Naive thymus-derived CD8-positive, alpha-beta T cell (primary cell): ENCODE results near the gene CCDC134. TPM values are rescaled to one million over a fixed set of nuclear protein-coding genes. Genes with fewer than 3 reads are reported as not detected.

ENCODE experiments used
- ATAC-seq, 2 donors: fragments of 150-1000 bp; cut with Tn5 transposase in 1 of 2; sonication (Bioruptor Pico), chemical (Tn5 transposase) in 1 of 2; 1 replicate in 1 of 2; 2 replicates in 1 of 2; pipeline ENCODE4 v1.10.0; 2021; ENCODE audit warnings: mild to moderate bottlenecking in 2 of 2, moderate library complexity in 2 of 2
- POLR2A ChIA-PET: fragments of 350-600 bp; sonication (Branson Sonifier 250); formaldehyde crosslinking; loops from one replicate; lab custom pipeline; 2021; ENCODE audit warnings: antibody characterized with exemption; lab: Charles Lee
- DNase-seq, 10 donors: peaks; one replicate each; pipeline versions ENCODE4 v3.0.0 to v3.0.0-alpha.2; 2020 to 2022
- H3K27ac Mint-ChIP-seq, 10 donors: one replicate each; pipeline ENCODE4 v1.8.0; 2020 to 2022; ENCODE audit warnings: mild to moderate bottlenecking in 10 of 10, mixed read lengths in 10 of 10, moderate library complexity in 4 of 10, inconsistent platforms in 1 of 10
- H3K27me3 Mint-ChIP-seq, 5 donors: one replicate each; pipeline ENCODE4 v1.8.0; 2021 to 2022; ENCODE audit warnings: mixed read lengths in 5 of 5
- H3K36me3 Mint-ChIP-seq, 3 donors: one replicate each; pipeline ENCODE4 v1.8.0; 2020 to 2022; ENCODE audit warnings: mixed read lengths in 3 of 3, mild to moderate bottlenecking in 2 of 3, inconsistent platforms in 1 of 3
- H3K4me1 Mint-ChIP-seq, 4 donors: one replicate each; pipeline ENCODE4 v1.8.0; 2021 to 2022; ENCODE audit warnings: mixed read lengths in 4 of 4
- H3K4me3 Mint-ChIP-seq, 10 donors: one replicate each; pipeline ENCODE4 v1.8.0; 2020 to 2022; ENCODE audit warnings: mild to moderate bottlenecking in 10 of 10, mixed read lengths in 10 of 10, moderate library complexity in 6 of 10, inconsistent platforms in 1 of 10
- H3K9me3 Mint-ChIP-seq, 9 donors: one replicate each; pipeline ENCODE4 v1.8.0; 2020 to 2022; ENCODE audit warnings: mixed read lengths in 9 of 9, mild to moderate bottlenecking in 3 of 9, inconsistent platforms in 1 of 9, moderate library complexity in 1 of 9
- polyA plus RNA-seq, 3 donors: library from polyadenylated mRNA; unstranded; fragments of 300-500 nt; fragmentation: Illumina TruSeq; gene quantifications; one replicate each; pipeline ENCODE4 v1.2.3, GENCODE V29; 2021
- total RNA-seq, 8 experiments: library from RNA in 2 of 8; stranded (reverse) in 2 of 8; gene quantifications; one replicate each; pipeline ENCODE4 v1.2.3 and lab custom pipeline; 2021 to 2026

The CCDC134 gene
- total and polyA plus RNA-seq, 5 experiments from 2014 or later: 3.5 to 23.1 (median 5.6) TPM

- Mint-ChIP-seq H3K4me1 (peaks cover 1 to 5% (median 4%) of the 10 kb centered on the region in 4 donors), H3K9me3 (no peaks in the 10 kb centered on the region), H3K36me3 (peaks cover 0 to 40% (median 0%) of the 10 kb centered on the region in 3 donors), H3K27me3 (no peaks in the 10 kb centered on the region), H3K27ac (peak overlapping the region in 3 of 10 donors; percentile 22 to 53 (median 45)), H3K4me3 (no peak overlapping the region)
- no peak for DNase-seq
- no peak for ATAC-seq
- POLR2A ChIA-PET: interaction anchor here (0.5 to 0.6 kb wide), 2 partner anchors 123 to 605 kb away, joined by 3 to 5 read pairs; no protein-coding TSS in a partner anchor
Observed at GRCh38 chr22:41816871-41817270, 16.4 kb downstream of the CCDC134 start.

DNA sequence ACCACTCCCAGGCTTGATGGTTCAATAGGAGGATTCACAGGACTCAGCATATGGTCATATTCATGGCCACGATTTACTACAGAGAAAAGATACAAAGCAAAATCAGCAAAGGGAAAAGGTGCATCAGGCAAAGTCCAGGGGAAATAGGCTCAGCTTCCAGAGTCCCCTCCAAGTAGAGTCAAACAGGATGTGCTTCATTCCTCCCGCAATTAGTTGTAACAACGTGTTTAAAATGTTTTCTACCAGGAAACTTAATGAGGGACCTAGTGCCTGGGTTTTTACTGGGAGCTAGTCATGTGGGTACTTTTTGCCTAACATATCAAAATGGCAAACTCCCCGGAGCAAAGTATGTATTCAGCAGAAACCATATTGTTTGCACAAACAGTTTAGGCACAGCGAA is 17.5 kb downstream of the CCDC134 start:
- Mint-ChIP-seq H3K27ac (peak overlapping the region in 1 of 10 donors; percentile 31), H3K36me3 (peaks cover 0 to 40% (median 0%) of the 10 kb centered on the region in 3 donors), H3K4me1 (peaks cover 7 to 16% (median 14%) of the 10 kb centered on the region in 4 donors), H3K27me3 (no peaks in the 10 kb centered on the region), H3K9me3 (no peaks in the 10 kb centered on the region), H3K4me3 (no peak overlapping the region)
- no peak for DNase-seq
- ATAC-seq: no peak
- POLR2A ChIA-PET: interaction anchor here (0.6 kb wide), 1 partner anchor 26 kb away, joined by 3 read pairs; no protein-coding TSS in a partner anchor

GRCh38 chr22:41818596-41818995 is 18.1 kb downstream of the CCDC134 start:
- Mint-ChIP-seq H3K27me3 (no peaks in the 10 kb centered on the region), H3K4me1 (peaks cover 7 to 18% (median 14%) of the 10 kb centered on the region in 4 donors), H3K4me3 (no peak overlapping the region), H3K9me3 (no peaks in the 10 kb centered on the region), H3K36me3 (peaks cover 0 to 39% (median 0%) of the 10 kb centered on the region in 3 donors), H3K27ac (peak overlapping the region in 1 of 10 donors; percentile 81)
- DNase-seq: no peak
- ATAC-seq: no peak
- POLR2A ChIA-PET: interaction anchor here (0.6 kb wide), 2 partner anchors 26 to 403 kb away, joined by 3 read pairs; no protein-coding TSS in a partner anchor

DNA sequence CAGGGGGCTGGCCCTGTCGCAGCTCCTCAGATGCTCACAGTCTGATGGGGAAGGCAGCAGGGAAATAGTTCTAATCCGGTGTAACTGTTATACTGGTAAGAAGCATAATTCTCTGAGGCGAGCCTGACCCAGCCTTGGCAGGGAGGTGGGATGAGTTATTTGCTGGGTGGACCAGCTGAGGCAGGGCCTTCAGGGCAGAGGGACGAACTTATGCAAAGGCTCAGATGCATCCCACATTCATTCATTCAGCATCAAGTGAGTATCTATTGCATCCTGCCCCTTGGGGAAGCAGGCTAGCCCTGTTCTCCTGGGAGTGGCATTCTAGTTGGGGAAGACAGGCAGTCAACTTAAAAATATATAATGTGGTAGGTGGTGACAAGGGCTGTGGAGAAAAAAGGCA is 18.8 kb downstream of the CCDC134 start:
- Mint-ChIP-seq H3K27ac (peak overlapping the region in 2 of 10 donors; percentile 66 to 81), H3K4me3 (no peak overlapping the region), H3K27me3 (no peaks in the 10 kb centered on the region), H3K9me3 (no peaks in the 10 kb centered on the region), H3K36me3 (peaks cover 0 to 38% (median 0%) of the 10 kb centered on the region in 3 donors), H3K4me1 (peaks cover 9 to 18% (median 14%) of the 10 kb centered on the region in 4 donors)
- POLR2A ChIA-PET: interaction anchor here (0.6 kb wide), 2 partner anchors 34 to 404 kb away, joined by 3 read pairs; no protein-coding TSS in a partner anchor
- DNase-seq (no peak), ATAC-seq (no peak)

- no peaks in the 10 kb centered on the region for H3K27me3 Mint-ChIP-seq
- POLR2A ChIA-PET: interaction anchor here (0.6 kb wide), 1 partner anchor 626 kb away, joined by 3 read pairs; no protein-coding TSS in a partner anchor
- no peaks in the 10 kb centered on the region for H3K9me3 Mint-ChIP-seq
- ATAC-seq (no peak), DNase-seq (no peak)
- no peak overlapping the region for H3K4me3 Mint-ChIP-seq
- peak overlapping the region in 7 of 10 donors; percentile 12 to 86 (median 58) for H3K27ac Mint-ChIP-seq
- peaks cover 0 to 35% (median 0%) of the 10 kb centered on the region in 3 donors for H3K36me3 Mint-ChIP-seq
- H3K4me1 Mint-ChIP-seq: peaks cover 7 to 18% (median 14%) of the 10 kb centered on the region in 4 donors
Observed at GRCh38 chr22:41820447-41820846, 20.0 kb downstream of the CCDC134 start.

- POLR2A ChIA-PET: interaction anchor here (1.3 to 2.2 kb wide), 3 partner anchors 11 to 119 kb away, joined by 4 to 9 read pairs (median 9); partner anchors contain the start of genes CCDC134 and SREBF2
- H3K27me3 Mint-ChIP-seq: no peaks in the 10 kb centered on the region
- H3K4me1 Mint-ChIP-seq: peaks cover 9 to 18% (median 14%) of the 10 kb centered on the region in 4 donors
- ATAC-seq: no peak
- H3K27ac Mint-ChIP-seq: peak overlapping the region in 9 of 10 donors; percentile 49 to 90 (median 78)
- H3K4me3 Mint-ChIP-seq: no peak overlapping the region
- H3K36me3 Mint-ChIP-seq: peaks cover 0 to 32% (median 0%) of the 10 kb centered on the region in 3 donors
- H3K9me3 Mint-ChIP-seq: no peaks in the 10 kb centered on the region
- no peak for DNase-seq
Observed at GRCh38 chr22:41821471-41822316, 21.2 kb downstream of the CCDC134 start.

DNA sequence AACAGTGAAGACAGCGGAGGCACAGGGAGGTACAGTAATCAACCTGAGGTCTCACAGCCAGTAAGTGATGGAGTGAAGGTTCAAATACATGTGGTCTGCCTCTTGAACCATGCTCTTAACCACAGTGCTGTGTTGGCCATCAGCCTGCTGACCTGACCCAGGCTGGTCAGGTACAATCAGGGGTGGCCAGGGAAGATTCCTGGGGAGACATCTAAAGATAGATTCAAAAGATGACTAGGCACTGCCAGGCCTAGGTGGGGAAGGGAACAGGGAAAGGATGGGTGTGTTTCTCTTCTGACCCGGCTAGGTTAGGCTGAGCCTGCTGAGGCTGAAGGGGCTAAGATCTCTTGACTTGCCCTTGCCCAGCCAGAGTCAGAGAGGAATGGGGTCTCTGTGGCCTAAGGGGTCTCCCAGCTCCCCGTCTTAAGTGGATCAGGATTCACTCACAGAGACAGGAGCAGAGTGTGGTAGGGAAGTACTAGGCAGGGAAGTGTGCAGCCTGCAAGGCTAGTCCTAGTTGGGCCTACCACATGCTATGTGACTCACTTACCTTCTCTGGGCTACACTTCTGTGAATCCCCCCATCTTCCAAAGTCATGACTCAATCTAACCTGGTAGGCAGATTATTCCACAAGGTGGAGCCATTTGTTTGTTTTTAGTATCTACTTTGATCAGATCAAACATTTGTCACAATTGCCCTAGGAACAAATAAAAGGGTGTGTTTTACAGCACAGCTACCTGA is 22.0 kb downstream of the CCDC134 start:
- POLR2A ChIA-PET: interaction anchor here (1.3 to 2.2 kb wide), 4 partner anchors 10 to 118 kb away, joined by 4 to 11 read pairs (median 9); partner anchors contain the start of genes CCDC134 and SREBF2
- Mint-ChIP-seq H3K9me3 (no peaks in the 10 kb centered on the region), H3K27ac (peak overlapping the region; percentile 67 to 90 (median 80)), H3K36me3 (peaks cover 0 to 26% (median 0%) of the 10 kb centered on the region in 3 donors), H3K4me1 (peaks cover 9 to 18% (median 14%) of the 10 kb centered on the region in 4 donors), H3K4me3 (no peak overlapping the region), H3K27me3 (no peaks in the 10 kb centered on the region)
- DNase-seq (peak in 8 of 10 donors; percentile 17 to 76 (median 60)), ATAC-seq (peak; percentile 93 to 96)

DNA sequence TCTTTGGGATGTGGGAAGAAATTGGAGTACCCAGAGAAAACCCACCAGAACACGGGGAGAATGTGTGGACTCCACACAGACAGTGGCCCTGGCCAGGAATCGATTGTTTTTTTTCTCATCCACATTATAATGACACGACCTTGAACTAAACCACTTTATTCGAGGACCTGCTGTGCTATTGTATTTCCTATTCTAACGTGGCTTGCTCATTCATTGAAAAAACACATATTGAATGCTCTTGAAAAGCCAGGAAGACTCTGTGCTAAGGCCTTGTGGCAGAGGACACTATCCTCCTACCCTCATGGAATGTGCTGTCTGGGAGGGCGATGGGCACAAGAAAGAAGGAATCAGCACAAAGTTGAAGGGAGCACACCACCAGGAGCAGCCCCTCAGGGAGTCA is 23.3 kb downstream of the CCDC134 start:
- peaks cover 0 to 26% (median 0%) of the 10 kb centered on the region in 3 donors for H3K36me3 Mint-ChIP-seq
- H3K27ac Mint-ChIP-seq: peak overlapping the region in 9 of 10 donors; percentile 8 to 86 (median 42)

GRCh38 chr22:41825376-41825775 is 24.9 kb downstream of the CCDC134 start:
- peaks cover 12 to 18% (median 17%) of the 10 kb centered on the region in 4 donors for H3K4me1 Mint-ChIP-seq
- DNase-seq (no peak), ATAC-seq (no peak)
- peak overlapping the region in 7 of 10 donors; percentile 16 to 87 (median 71) for H3K27ac Mint-ChIP-seq
- POLR2A ChIA-PET: interaction anchor here (0.6 to 2.6 kb wide), 3 partner anchors 10 to 115 kb away, joined by 3 to 9 read pairs (median 5); no protein-coding TSS in a partner anchor
- H3K4me3 Mint-ChIP-seq: no peak overlapping the region
- no peaks in the 10 kb centered on the region for H3K9me3 Mint-ChIP-seq
- peaks cover 0 to 19% (median 0%) of the 10 kb centered on the region in 3 donors for H3K36me3 Mint-ChIP-seq
- H3K27me3 Mint-ChIP-seq: no peaks in the 10 kb centered on the region

More for the DNA sequence above, 23.3 kb downstream of the CCDC134 start:
- DNase-seq (no peak), ATAC-seq (no peak)
- H3K4me3 Mint-ChIP-seq: peak overlapping the region in 1 of 10 donors; percentile 15
- no peaks in the 10 kb centered on the region for H3K27me3 Mint-ChIP-seq
- POLR2A ChIA-PET: interaction anchor here (0.6 to 2.0 kb wide), 2 partner anchors 9 to 613 kb away, joined by 8 to 11 read pairs; partner anchors contain the start of gene SREBF2
- H3K4me1 Mint-ChIP-seq: peaks cover 12 to 18% (median 13%) of the 10 kb centered on the region in 4 donors
- H3K9me3 Mint-ChIP-seq: no peaks in the 10 kb centered on the region

DNA sequence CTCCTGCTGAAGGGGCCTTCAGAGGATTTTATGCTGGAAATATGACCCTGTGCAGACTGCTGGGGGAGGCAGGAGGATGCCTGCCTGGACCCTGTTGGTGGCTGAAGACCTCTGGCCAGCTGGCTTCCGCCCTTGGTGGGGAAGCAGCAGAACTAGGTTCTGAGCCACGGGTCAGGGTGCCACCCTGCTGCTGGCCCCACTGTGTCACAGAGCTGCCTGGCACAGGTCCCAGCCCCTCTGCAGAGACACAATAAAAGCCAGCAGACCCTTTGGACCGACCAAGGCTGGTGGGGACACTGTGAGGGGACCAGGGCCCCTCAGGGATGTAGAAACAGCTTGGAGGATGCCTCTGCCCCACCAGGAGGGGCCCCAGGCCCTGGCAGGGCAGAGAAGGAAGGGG is 25.5 kb downstream of the CCDC134 start:
- POLR2A ChIA-PET: interaction anchor here (0.6 to 2.6 kb wide), 3 partner anchors 9 to 115 kb away, joined by 3 to 9 read pairs (median 5); no protein-coding TSS in a partner anchor
- DNase-seq: no peak
- H3K27ac Mint-ChIP-seq: peak overlapping the region in 2 of 10 donors; percentile 19 to 62
- no peaks in the 10 kb centered on the region for H3K9me3 Mint-ChIP-seq
- H3K27me3 Mint-ChIP-seq: no peaks in the 10 kb centered on the region
- ATAC-seq: no peak
- H3K4me1 Mint-ChIP-seq: peaks cover 12 to 18% (median 17%) of the 10 kb centered on the region in 4 donors
- peaks cover 0 to 16% (median 0%) of the 10 kb centered on the region in 3 donors for H3K36me3 Mint-ChIP-seq
- no peak overlapping the region for H3K4me3 Mint-ChIP-seq

- no peak for ATAC-seq
Observed at GRCh38 chr22:41826430-41827383, 26.2 kb downstream of the CCDC134 start.

More at GRCh38 chr22:41826430-41827383, 26.2 kb downstream of the CCDC134 start:
- Mint-ChIP-seq H3K27me3 (no peaks in the 10 kb centered on the region), H3K9me3 (no peaks in the 10 kb centered on the region), H3K27ac (peak overlapping the region in 9 of 10 donors; percentile 15 to 94 (median 66)), H3K36me3 (peaks cover 0 to 16% (median 0%) of the 10 kb centered on the region in 3 donors), H3K4me1 (peaks cover 15 to 19% (median 17%) of the 10 kb centered on the region in 4 donors), H3K4me3 (no peak overlapping the region)
- no peak for DNase-seq
- POLR2A ChIA-PET: interaction anchor here (1.0 to 2.6 kb wide), 2 partner anchors 9 to 114 kb away, joined by 3 to 9 read pairs; no protein-coding TSS in a partner anchor
